Measurements from ENCODE around the gene AMOT. TPM values are rescaled to one million over a fixed set of nuclear protein-coding genes. Genes with fewer than 3 reads are reported as not detected.

Gene AMOT
- total RNA-seq, 4 donors from 2014 or later = 4.8 to 20.4 (median 11.8) TPM

GRCh38 chrX:112874614-112875013, 34.0 kb upstream of the AMOT start:
- TF ChIP-seq CTCF (IDR thresholded peaks at IDR 0.05) (no peak), POLR2A (IDR thresholded peaks at IDR 0.05) (no peak), EP300 (IDR thresholded peaks at IDR 0.05) (no peak), POLR2AphosphoS5 (IDR thresholded peaks at IDR 0.05) (no peak)
- Histone ChIP-seq H3K4me1 (no peaks in the 10 kb centered on the region), H3K9me3 (no peaks in the 10 kb centered on the region), H3K27me3 (no peaks in the 10 kb centered on the region), H3K4me3 (no peak overlapping the region), H3K36me3 (no peaks in the 10 kb centered on the region), H3K27ac (no peak overlapping the region)
- WGBS = 36% methylated on average over 1 of the region's 1 CpG
- no peak for DNase-seq (ENCODE audit: low spot score in 2 of 2)

DNA sequence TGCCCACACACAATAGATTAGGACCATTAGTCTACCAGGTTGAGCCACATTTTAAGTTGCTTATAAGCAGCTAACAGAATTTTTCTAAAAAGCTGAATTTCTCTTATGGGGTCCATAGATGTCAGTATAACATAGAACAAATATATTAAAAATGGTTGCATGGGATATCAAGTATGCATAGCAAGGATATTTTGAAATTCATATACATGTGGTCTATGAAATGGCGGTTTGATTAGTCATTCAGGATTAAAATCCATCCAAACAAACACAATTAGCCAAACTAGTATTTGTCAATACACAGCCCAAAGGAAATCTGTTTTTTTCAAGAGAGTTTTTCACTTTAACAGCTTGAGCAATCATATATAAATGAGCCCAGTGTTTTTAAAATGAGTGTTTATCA, 33.5 kb upstream of the AMOT start:
- TF ChIP-seq POLR2AphosphoS5 (IDR thresholded peaks at IDR 0.05) = no peak
- no peak for TF ChIP-seq EP300 (IDR thresholded peaks at IDR 0.05)
- H3K9me3 ChIP-seq = no peaks in the 10 kb centered on the region
- no peak for DNase-seq (ENCODE audit: low spot score in 2 of 2)
- H3K27ac ChIP-seq = no peak overlapping the region
- no peak overlapping the region for H3K4me3 ChIP-seq
- WGBS = 50% methylated on average over 1 of the region's 1 CpG
- no peaks in the 10 kb centered on the region for H3K4me1 ChIP-seq
- H3K27me3 ChIP-seq = no peaks in the 10 kb centered on the region
- no peaks in the 10 kb centered on the region for H3K36me3 ChIP-seq

DNA sequence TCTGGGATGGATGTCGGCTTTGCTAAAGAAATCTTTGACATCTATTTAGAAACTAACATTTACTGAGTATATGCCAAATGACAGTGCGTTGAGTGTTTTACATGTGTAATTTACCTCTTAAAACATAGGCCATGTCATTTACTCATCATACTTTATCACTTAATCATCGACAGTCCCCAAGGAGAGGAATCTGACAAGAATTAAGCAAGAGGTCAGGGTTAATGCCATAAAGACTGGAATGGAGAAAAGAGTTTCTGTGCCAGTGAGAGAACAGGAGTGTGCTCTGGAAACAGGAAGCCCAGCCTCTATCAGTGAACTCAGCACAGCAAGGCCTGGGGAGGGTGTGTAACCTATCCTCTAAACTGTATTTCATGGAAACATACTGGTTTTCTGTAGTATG, 28.0 kb upstream of the AMOT start:
- Histone ChIP-seq H3K27ac (no peak overlapping the region), H3K4me3 (no peak overlapping the region), H3K27me3 (no peaks in the 10 kb centered on the region), H3K4me1 (no peaks in the 10 kb centered on the region), H3K36me3 (no peaks in the 10 kb centered on the region), H3K9me3 (no peaks in the 10 kb centered on the region)
- TF ChIP-seq CTCF (IDR thresholded peaks at IDR 0.05) = no peak
- TF ChIP-seq EP300 (IDR thresholded peaks at IDR 0.05) = no peak
- no peak for TF ChIP-seq POLR2AphosphoS5 (IDR thresholded peaks at IDR 0.05)
- no peak for TF ChIP-seq POLR2A (IDR thresholded peaks at IDR 0.05)
- no peak for DNase-seq (ENCODE audit: low spot score in 2 of 2)
- WGBS = 77% methylated on average over 3 of the region's 3 CpGs

GRCh38 chrX:112867570-112867969, 26.9 kb upstream of the AMOT start:
- Histone ChIP-seq H3K36me3 (no peaks in the 10 kb centered on the region), H3K4me1 (no peaks in the 10 kb centered on the region), H3K27ac (no peak overlapping the region), H3K4me3 (no peak overlapping the region), H3K9me3 (no peaks in the 10 kb centered on the region), H3K27me3 (no peaks in the 10 kb centered on the region)
- DNase-seq (ENCODE audit: low spot score in 2 of 2) = no peak
- 21% methylated on average over 2 of the region's 2 CpGs for WGBS
- no peak for TF ChIP-seq POLR2AphosphoS5 (IDR thresholded peaks at IDR 0.05)
- no peak for TF ChIP-seq EP300 (IDR thresholded peaks at IDR 0.05)
- no peak for TF ChIP-seq CTCF (IDR thresholded peaks at IDR 0.05)
- no peak for TF ChIP-seq POLR2A (IDR thresholded peaks at IDR 0.05)

DNA sequence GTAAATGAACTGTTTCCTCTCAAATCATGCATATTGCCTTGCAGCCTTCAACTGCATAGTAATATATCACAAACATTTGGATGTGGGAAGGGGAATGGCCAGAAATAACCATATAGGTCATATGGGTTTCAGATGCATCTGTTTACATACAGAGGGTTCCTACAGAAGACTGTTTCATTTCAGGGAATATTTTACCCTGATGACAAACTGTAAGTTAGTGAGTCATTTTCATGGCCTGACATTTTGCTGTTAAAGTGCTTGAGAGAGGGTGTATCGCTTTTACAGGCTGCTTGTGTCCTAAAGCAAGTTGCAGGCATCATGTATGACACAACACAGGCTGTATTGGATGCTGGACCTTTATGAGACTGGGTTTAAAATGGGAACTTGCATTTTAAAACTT, 25.5 kb upstream of the AMOT start:
- no peak overlapping the region for H3K4me3 ChIP-seq
- no peaks in the 10 kb centered on the region for H3K4me1 ChIP-seq
- TF ChIP-seq EP300 (IDR thresholded peaks at IDR 0.05) (no peak), POLR2AphosphoS5 (IDR thresholded peaks at IDR 0.05) (no peak), POLR2A (IDR thresholded peaks at IDR 0.05) (no peak), CTCF (IDR thresholded peaks at IDR 0.05) (no peak)
- no peaks in the 10 kb centered on the region for H3K36me3 ChIP-seq
- no peaks in the 10 kb centered on the region for H3K9me3 ChIP-seq
- no peak for DNase-seq (ENCODE audit: low spot score in 2 of 2)
- H3K27me3 ChIP-seq = no peaks in the 10 kb centered on the region
- 78% methylated on average over 1 of the region's 1 CpG for WGBS
- no peak overlapping the region for H3K27ac ChIP-seq

GRCh38 chrX:112865464-112866025, 24.9 kb upstream of the AMOT start:
- TF ChIP-seq CTCF (IDR thresholded peaks at IDR 0.05) (no peak), POLR2A (IDR thresholded peaks at IDR 0.05) (no peak), POLR2AphosphoS5 (IDR thresholded peaks at IDR 0.05) (no peak), EP300 (IDR thresholded peaks at IDR 0.05) (no peak)
- DNase-seq (ENCODE audit: low spot score in 2 of 2) = no peak
- Histone ChIP-seq H3K27me3 (no peaks in the 10 kb centered on the region), H3K4me1 (no peaks in the 10 kb centered on the region), H3K4me3 (no peak overlapping the region), H3K36me3 (no peaks in the 10 kb centered on the region), H3K27ac (no peak overlapping the region), H3K9me3 (no peaks in the 10 kb centered on the region)
- WGBS = 80% methylated on average over 4 of the region's 4 CpGs

Data from suprapubic skin (tissue), 4 donors.